Esophagus squamous epithelium (tissue), 5 donors: ENCODE data around the gene COX15. TPM values are rescaled to one million over a fixed set of nuclear protein-coding genes. Genes with fewer than 3 reads are reported as not detected.
"Not testable (repeated sequence)": the region's sequence is repeated elsewhere in the genome, so short reads cannot be mapped to it uniquely, and the experiment has no call there.

Experiments used
- DNase-seq: peaks from one replicate; lab custom pipeline; 2025; lab: John Stamatoyannopoulos, UW
- H3K27ac ChIP-seq, 4 donors: fragments of 200-600 bp; sonication (generic); one replicate each; pipeline ENCODE4 v1.5.1; 2016 to 2019; ENCODE audit warnings: mild to moderate bottlenecking in 1 of 4
- H3K27me3 ChIP-seq, 4 donors: fragments of 200-600 bp; sonication (generic); 1 replicate in 3 of 4; 2 replicates in 1 of 4; pipeline versions ENCODE4 v1.5.1 to v1.6.0; 2017 to 2021; ENCODE audit warnings: antibody characterized with exemption in 1 of 4
- H3K36me3 ChIP-seq, 3 donors: fragments of 200-600 bp; sonication (generic); one replicate each; pipeline ENCODE4 v1.5.1; 2016 to 2019
- H3K4me1 ChIP-seq, 3 donors: fragments of 200-600 bp; sonication (generic); one replicate each; pipeline ENCODE4 v1.5.1; 2017 to 2019
- H3K4me3 ChIP-seq, 4 donors: fragments of 200-600 bp; sonication (generic); 1 replicate in 3 of 4; 2 replicates in 1 of 4; pipeline ENCODE4 v1.5.1; 2016 to 2019; ENCODE audit warnings: mild to moderate bottlenecking in 2 of 4, moderate library complexity in 1 of 4
- H3K9me3 ChIP-seq, 3 donors: fragments of 200-600 bp; sonication (generic); one replicate each; pipeline ENCODE4 v1.5.1; 2016 to 2019
- POLR2A ChIP-seq, 4 donors: fragments of 450-650 bp; IDR thresholded peaks; one replicate each; pipeline ENCODE4 v1.6.1; 2017; ENCODE audit warnings: antibody characterized with exemption in 4 of 4, mild to moderate bottlenecking in 4 of 4, moderate library complexity in 3 of 4
- whole genome bisulfite sequencing, 2 donors: methylation state at CpG; one replicate each; pipeline ENCODE4 v1.1.5; 2018; 5-methylcytosine and 5-hydroxymethylcytosine counted together
- intact Hi-C: fragments of 100-400 bp; cut with DNase I; formaldehyde crosslinking; loops from one replicate; pipeline ENCODE4 v1.15.0; 2022
- total RNA-seq, 4 donors: library from RNA; depleted of rRNA; stranded (reverse); fragments of >200 nt; gene quantifications; one replicate each; pipeline ENCODE4 v1.1.0, GENCODE V29; 2016
- TF ChIP-seq, protein P1 (sequence below), 6 experiments: fragments of 450-650 bp in 4 of 6; fragments of 200-600 bp in 2 of 6; sonication (generic) in 2 of 6; IDR thresholded peaks; one replicate each; pipeline ENCODE4 v1.5.1; 2016 to 2019; ENCODE audit warnings: antibody characterized with exemption in 6 of 6, mild to moderate bottlenecking in 4 of 6, moderate library complexity in 4 of 6
- donor health status: DM: yes; HTN: yes; CAD: no.

The COX15 gene
- total RNA-seq, 4 donors from 2014 or later = 17.2 to 38.4 (median 18.1) TPM

DNA sequence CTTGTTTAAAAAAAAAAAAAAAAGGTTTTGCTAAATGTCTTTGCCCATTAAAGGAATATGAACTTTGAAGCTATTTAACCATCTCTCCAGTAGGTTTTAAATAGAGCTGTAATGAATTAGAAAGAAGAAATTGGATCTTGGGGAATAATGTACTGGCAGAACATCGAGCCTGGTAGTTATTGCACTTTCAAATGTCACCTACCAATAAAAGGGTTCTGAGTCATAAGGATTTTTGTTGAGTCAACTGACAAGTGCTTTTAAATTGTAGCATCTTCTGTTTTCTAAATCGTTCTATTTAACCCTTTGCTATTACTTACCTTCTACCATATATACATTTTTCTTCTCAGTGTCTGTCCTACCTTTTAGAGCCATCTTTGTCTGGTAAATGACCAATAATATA lies 10.8 kb upstream of the COX15 start:
- Histone ChIP-seq H3K36me3 (peaks cover 17 to 100% (median 25%) of the 10 kb centered on the region in 3 donors), H3K9me3 (peaks cover 0 to 20% (median 7%) of the 10 kb centered on the region in 3 donors), H3K27ac (no peak overlapping the region), H3K27me3 (no peaks in the 10 kb centered on the region), H3K4me3 (no peak overlapping the region), H3K4me1 (peaks cover 0 to 14% (median 0%) of the 10 kb centered on the region in 3 donors)
- no peak for TF ChIP-seq POLR2A (IDR thresholded peaks at IDR 0.05)
- TF ChIP-seq, protein P1, sequence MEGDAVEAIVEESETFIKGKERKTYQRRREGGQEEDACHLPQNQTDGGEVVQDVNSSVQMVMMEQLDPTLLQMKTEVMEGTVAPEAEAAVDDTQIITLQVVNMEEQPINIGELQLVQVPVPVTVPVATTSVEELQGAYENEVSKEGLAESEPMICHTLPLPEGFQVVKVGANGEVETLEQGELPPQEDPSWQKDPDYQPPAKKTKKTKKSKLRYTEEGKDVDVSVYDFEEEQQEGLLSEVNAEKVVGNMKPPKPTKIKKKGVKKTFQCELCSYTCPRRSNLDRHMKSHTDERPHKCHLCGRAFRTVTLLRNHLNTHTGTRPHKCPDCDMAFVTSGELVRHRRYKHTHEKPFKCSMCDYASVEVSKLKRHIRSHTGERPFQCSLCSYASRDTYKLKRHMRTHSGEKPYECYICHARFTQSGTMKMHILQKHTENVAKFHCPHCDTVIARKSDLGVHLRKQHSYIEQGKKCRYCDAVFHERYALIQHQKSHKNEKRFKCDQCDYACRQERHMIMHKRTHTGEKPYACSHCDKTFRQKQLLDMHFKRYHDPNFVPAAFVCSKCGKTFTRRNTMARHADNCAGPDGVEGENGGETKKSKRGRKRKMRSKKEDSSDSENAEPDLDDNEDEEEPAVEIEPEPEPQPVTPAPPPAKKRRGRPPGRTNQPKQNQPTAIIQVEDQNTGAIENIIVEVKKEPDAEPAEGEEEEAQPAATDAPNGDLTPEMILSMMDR (IDR thresholded peaks at IDR 0.05) = no peak
- DNase-seq = no peak
- intact Hi-C loops = no loop called here
- WGBS, 2 donors = 43 to 53% methylated on average over 2 of the region's 2 CpGs

DNA sequence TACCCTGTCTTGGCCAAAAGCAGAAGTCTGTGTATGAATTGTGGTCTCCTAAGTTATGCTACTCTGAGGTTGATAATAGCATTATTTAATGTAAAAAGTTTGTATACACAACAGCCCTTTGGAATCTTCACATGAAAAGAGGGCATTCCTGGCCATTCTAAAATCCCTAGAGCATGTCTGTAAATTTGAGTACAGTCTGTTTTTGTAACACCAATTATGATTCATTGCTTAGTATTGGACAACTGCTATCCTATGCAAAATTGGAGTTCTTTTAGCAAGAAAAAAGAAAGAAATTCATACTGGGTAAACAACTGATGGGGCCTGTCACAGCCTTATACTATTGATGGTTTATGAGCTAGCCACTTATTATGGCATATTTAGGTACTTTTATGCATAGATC lies 10.3 kb upstream of the COX15 start:
- no peak overlapping the region for H3K27ac ChIP-seq
- peaks cover 17 to 100% (median 20%) of the 10 kb centered on the region in 3 donors for H3K36me3 ChIP-seq
- intact Hi-C loops = no loop called here
- no peak for DNase-seq
- peaks cover 0 to 14% (median 0%) of the 10 kb centered on the region in 3 donors for H3K4me1 ChIP-seq
- no peak overlapping the region for H3K4me3 ChIP-seq
- TF ChIP-seq, protein P1 (IDR thresholded peaks at IDR 0.05) = no peak
- TF ChIP-seq POLR2A (IDR thresholded peaks at IDR 0.05) = no peak
- H3K27me3 ChIP-seq = no peaks in the 10 kb centered on the region
- peaks cover 0 to 20% (median 7%) of the 10 kb centered on the region in 3 donors for H3K9me3 ChIP-seq

DNA sequence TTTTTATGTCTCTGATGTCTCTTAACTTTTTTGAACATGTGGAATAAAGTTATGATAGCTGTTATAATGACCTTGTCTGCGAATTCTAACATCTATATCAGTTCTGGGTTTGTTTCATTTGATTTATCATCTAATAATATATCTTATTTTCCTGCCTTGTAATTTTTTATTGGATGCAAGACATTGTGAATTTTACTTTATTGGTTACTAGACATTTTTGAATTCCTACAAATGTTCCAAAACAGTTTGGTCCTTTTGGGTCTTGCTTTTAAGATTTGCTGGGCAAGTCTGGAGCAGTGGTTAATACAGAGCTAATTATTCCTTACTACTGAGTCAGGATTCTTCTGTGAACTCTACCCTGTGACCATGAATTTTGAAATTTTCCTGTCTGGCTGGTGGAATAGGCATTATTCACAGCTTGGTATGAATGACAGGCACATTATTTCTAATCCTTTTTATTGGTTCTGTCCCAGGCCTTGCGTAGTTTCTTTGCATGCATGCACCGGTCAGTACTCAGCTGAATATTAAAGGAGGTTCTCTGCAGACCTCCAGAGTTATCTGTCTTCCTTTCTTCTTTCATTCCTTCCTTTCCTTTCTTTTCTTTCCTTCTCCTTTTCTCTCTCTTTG lies 9.1 kb upstream of the COX15 start:
- H3K4me1 ChIP-seq = peaks cover 0 to 14% (median 0%) of the 10 kb centered on the region in 3 donors
- 86 to 88% methylated on average over 3 of the region's 3 CpGs for WGBS, 2 donors
- intact Hi-C loops = no loop called here
- no peak overlapping the region for H3K27ac ChIP-seq
- no peak overlapping the region for H3K4me3 ChIP-seq
- peaks cover 16 to 100% (median 17%) of the 10 kb centered on the region in 3 donors for H3K36me3 ChIP-seq
- H3K27me3 ChIP-seq = no peaks in the 10 kb centered on the region
- no peak for DNase-seq
- peaks cover 0 to 20% (median 7%) of the 10 kb centered on the region in 3 donors for H3K9me3 ChIP-seq
- TF ChIP-seq, protein P1 (IDR thresholded peaks at IDR 0.05) = no peak
- no peak for TF ChIP-seq POLR2A (IDR thresholded peaks at IDR 0.05)

GRCh38 chr10:99740260-99740659 lies 8.3 kb upstream of the COX15 start:
- H3K27me3 ChIP-seq = no peaks in the 10 kb centered on the region
- 94 to 100% methylated on average over 2 of the region's 2 CpGs for WGBS, 2 donors
- no peak overlapping the region for H3K27ac ChIP-seq
- no peak for TF ChIP-seq POLR2A (IDR thresholded peaks at IDR 0.05)
- TF ChIP-seq, protein P1 (IDR thresholded peaks at IDR 0.05) = no peak
- intact Hi-C loops = no loop called here
- H3K9me3 ChIP-seq = peaks cover 0 to 20% (median 7%) of the 10 kb centered on the region in 3 donors
- no peak overlapping the region for H3K4me3 ChIP-seq
- peaks cover 0 to 17% (median 4%) of the 10 kb centered on the region in 3 donors for H3K4me1 ChIP-seq
- H3K36me3 ChIP-seq = peaks cover 16 to 95% (median 17%) of the 10 kb centered on the region in 3 donors
- no peak for DNase-seq

GRCh38 chr10:99734111-99734510 lies 2.2 kb upstream of the COX15 start:
- WGBS, 2 donors = 93 to 96% methylated on average over 5 to 10 of the region's 10 CpGs
- intact Hi-C loops, DNase-seq, H3K27me3 ChIP-seq, H3K27ac ChIP-seq, H3K9me3 ChIP-seq, H3K4me3 ChIP-seq: not testable (repeated sequence)
- Histone ChIP-seq H3K4me1 (peaks cover 20 to 54% (median 21%) of the 10 kb centered on the region in 3 donors), H3K36me3 (peaks cover 0 to 34% (median 0%) of the 10 kb centered on the region in 3 donors)
